Ascending aorta (tissue), 2 donors: ENCODE data around the gene NDNF. TPM values are rescaled to one million over a fixed set of nuclear protein-coding genes. Genes with fewer than 3 reads are reported as not detected.

Source experiments
- DNase-seq, 2 donors: peaks; one replicate each; pipeline ENCODE4 v3.0.0-alpha.2; 2019; ENCODE audit warnings: low spot score in 2 of 2
- H3K27ac ChIP-seq, 2 donors: fragments of 200-600 bp; sonication (generic); one replicate each; pipeline ENCODE4 v1.5.1; 2016 to 2017; ENCODE audit warnings: mild to moderate bottlenecking in 1 of 2
- H3K27me3 ChIP-seq: fragments of 200-600 bp; sonication (generic); one replicate; pipeline ENCODE4 v1.5.1; 2017
- H3K36me3 ChIP-seq, 2 donors: fragments of 200-600 bp; sonication (generic); one replicate each; pipeline ENCODE4 v1.5.1; 2016
- H3K4me1 ChIP-seq, 2 donors: fragments of 200-600 bp; sonication (generic); one replicate each; pipeline ENCODE4 v1.5.1; 2016 to 2017; ENCODE audit warnings: mild to moderate bottlenecking in 1 of 2
- H3K4me3 ChIP-seq, 2 donors: fragments of 200-600 bp; sonication (generic); one replicate each; pipeline ENCODE4 v1.5.1; 2016 to 2017; ENCODE audit warnings: mild to moderate bottlenecking in 1 of 2
- H3K9me3 ChIP-seq, 2 donors: fragments of 200-600 bp; sonication (generic); one replicate each; pipeline ENCODE4 v1.5.1; 2016
- intact Hi-C: fragments of 100-400 bp; cut with DNase I; formaldehyde crosslinking; loops from one replicate; pipeline ENCODE4 v1.15.1; 2023
- total RNA-seq: library from RNA; depleted of rRNA; stranded (reverse); fragments of >200 nt; gene quantifications from one replicate; pipeline ENCODE4 v1.1.0, GENCODE V29; 2016
- TF ChIP-seq, protein P1 (sequence below), 3 experiments: fragments of 200-600 bp in 2 of 3; fragments of 450-650 bp in 1 of 3; sonication (generic) in 2 of 3; IDR thresholded peaks; one replicate each; pipeline ENCODE4 v1.5.1; 2016 to 2019; ENCODE audit warnings: antibody characterized with exemption in 3 of 3, mild to moderate bottlenecking in 1 of 3, moderate library complexity in 1 of 3

Gene NDNF
- total RNA-seq, 1 donor from 2014 or later: 1.9 TPM

GRCh38 chr4:121071640-121072223, 603 bp downstream of the NDNF start:
- Histone ChIP-seq H3K36me3 (no peaks in the 10 kb centered on the region), H3K27me3 (no peaks in the 10 kb centered on the region), H3K9me3 (no peaks in the 10 kb centered on the region), H3K27ac (peak overlapping the region in 1 of 2 donors; percentile 17), H3K4me3 (peak overlapping the region; percentile 64 to 86), H3K4me1 (peaks cover 5 to 12% of the 10 kb centered on the region in 2 donors)
- DNase-seq: no peak
- intact Hi-C loops: loop anchor here (5.0 kb wide), 1 partner anchor 149 kb away; the partner anchor contains the start of gene PRDM5
- TF ChIP-seq, protein P1, sequence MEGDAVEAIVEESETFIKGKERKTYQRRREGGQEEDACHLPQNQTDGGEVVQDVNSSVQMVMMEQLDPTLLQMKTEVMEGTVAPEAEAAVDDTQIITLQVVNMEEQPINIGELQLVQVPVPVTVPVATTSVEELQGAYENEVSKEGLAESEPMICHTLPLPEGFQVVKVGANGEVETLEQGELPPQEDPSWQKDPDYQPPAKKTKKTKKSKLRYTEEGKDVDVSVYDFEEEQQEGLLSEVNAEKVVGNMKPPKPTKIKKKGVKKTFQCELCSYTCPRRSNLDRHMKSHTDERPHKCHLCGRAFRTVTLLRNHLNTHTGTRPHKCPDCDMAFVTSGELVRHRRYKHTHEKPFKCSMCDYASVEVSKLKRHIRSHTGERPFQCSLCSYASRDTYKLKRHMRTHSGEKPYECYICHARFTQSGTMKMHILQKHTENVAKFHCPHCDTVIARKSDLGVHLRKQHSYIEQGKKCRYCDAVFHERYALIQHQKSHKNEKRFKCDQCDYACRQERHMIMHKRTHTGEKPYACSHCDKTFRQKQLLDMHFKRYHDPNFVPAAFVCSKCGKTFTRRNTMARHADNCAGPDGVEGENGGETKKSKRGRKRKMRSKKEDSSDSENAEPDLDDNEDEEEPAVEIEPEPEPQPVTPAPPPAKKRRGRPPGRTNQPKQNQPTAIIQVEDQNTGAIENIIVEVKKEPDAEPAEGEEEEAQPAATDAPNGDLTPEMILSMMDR (IDR thresholded peaks at IDR 0.05): no peak

- TF ChIP-seq, protein P1 (IDR thresholded peaks at IDR 0.05): peak in 2 of 3 experiments; percentile 23 to 29
- intact Hi-C loops: loop anchor here (5.0 kb wide), 1 partner anchor 149 kb away; the partner anchor contains the start of gene PRDM5
- Histone ChIP-seq H3K9me3 (no peaks in the 10 kb centered on the region), H3K27me3 (no peaks in the 10 kb centered on the region), H3K36me3 (no peaks in the 10 kb centered on the region), H3K27ac (peak overlapping the region in 1 of 2 donors; percentile 17), H3K4me3 (peak overlapping the region; percentile 64 to 86), H3K4me1 (peaks cover 5 to 12% of the 10 kb centered on the region in 2 donors)
- peak in 1 of 2 donors; percentile 71 for DNase-seq
These were observed 1.4 kb downstream of the NDNF start for GRCh38 chr4:121070696-121071639.

DNA sequence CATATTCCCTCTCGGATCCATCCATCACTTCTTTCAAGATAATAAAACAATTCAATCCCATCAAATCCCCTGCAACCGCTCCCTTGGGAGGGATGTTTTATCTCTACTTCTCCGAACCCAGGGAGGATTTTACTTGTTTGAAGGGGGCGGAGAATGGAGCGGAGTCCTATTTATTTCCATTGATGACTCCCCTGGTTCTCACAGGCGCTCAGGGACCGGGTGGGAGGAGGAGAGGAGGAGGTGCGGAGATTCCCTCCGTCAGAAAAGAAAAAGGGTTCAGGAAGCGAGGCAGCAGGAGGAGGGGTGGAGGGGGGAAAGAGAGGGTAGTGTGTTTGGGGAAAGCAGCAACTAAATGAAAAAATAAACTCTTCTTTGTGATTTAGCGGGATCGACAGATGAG, 2.1 kb downstream of the NDNF start:
- Histone ChIP-seq H3K4me3 (peak overlapping the region; percentile 64 to 86), H3K9me3 (no peaks in the 10 kb centered on the region), H3K27me3 (no peaks in the 10 kb centered on the region), H3K4me1 (peaks cover 5 to 12% of the 10 kb centered on the region in 2 donors), H3K27ac (no peak overlapping the region), H3K36me3 (no peaks in the 10 kb centered on the region)
- intact Hi-C loops: loop anchor here (5.0 kb wide), 1 partner anchor 148 kb away; the partner anchor contains the start of gene PRDM5
- no peak for DNase-seq
- TF ChIP-seq, protein P1 (IDR thresholded peaks at IDR 0.05): no peak

GRCh38 chr4:121069430-121069829, 2.9 kb downstream of the NDNF start:
- no peak overlapping the region for H3K27ac ChIP-seq
- TF ChIP-seq, protein P1 (IDR thresholded peaks at IDR 0.05): no peak
- intact Hi-C loops: no loop called here
- peaks cover 5 to 12% of the 10 kb centered on the region in 2 donors for H3K4me1 ChIP-seq
- no peak overlapping the region for H3K4me3 ChIP-seq
- no peaks in the 10 kb centered on the region for H3K36me3 ChIP-seq
- H3K9me3 ChIP-seq: no peaks in the 10 kb centered on the region
- no peaks in the 10 kb centered on the region for H3K27me3 ChIP-seq
- DNase-seq: no peak

DNA sequence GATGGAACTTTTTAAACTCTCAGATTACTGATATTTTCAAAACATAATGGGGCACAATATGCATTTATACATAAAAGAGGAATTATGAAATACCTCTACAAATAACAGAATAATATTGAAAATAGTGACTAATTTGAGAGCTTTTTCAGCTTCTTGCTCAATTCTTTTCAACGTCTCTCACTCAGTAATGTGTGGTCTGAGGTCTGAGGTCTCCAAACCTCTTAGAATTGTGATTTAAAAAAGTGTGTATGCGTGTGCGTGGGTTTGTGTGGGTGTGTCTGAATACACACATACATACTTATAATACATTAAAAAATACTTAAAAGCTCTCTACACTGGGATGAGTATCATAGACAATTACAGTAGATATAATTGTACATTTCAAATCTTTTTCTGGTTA, 7.9 kb downstream of the NDNF start:
- Histone ChIP-seq H3K36me3 (no peaks in the 10 kb centered on the region), H3K4me3 (no peak overlapping the region), H3K27me3 (no peaks in the 10 kb centered on the region), H3K4me1 (no peaks in the 10 kb centered on the region), H3K27ac (no peak overlapping the region), H3K9me3 (no peaks in the 10 kb centered on the region)
- TF ChIP-seq, protein P1 (IDR thresholded peaks at IDR 0.05): no peak
- intact Hi-C loops: no loop called here
- DNase-seq: no peak
